ENCODE measurements around the gene CSF2RB.

The CSF2RB gene

GRCh38 chr22:36910461-36910860 lies 3.0 kb upstream of the CSF2RB start:
- no peak for DNase-seq (ENCODE audit: low spot score)
- no peak for TF ChIP-seq CTCF (IDR thresholded peaks at IDR 0.05)
- Histone ChIP-seq H3K4me3 (no peak overlapping the region), H3K27ac (no peak overlapping the region)

GRCh38 chr22:36911887-36912661 lies 1.4 kb upstream of the CSF2RB start:
- DNase-seq (ENCODE audit: low spot score) = no peak
- TF ChIP-seq CTCF (IDR thresholded peaks at IDR 0.05) = no peak
- H3K4me3 ChIP-seq = no peak overlapping the region
- H3K27ac ChIP-seq = peak overlapping the region in 1 of 2 donors; percentile 82

- H3K27ac ChIP-seq = peak overlapping the region in 1 of 2 donors; percentile 82
- H3K4me3 ChIP-seq = no peak overlapping the region
- TF ChIP-seq CTCF (IDR thresholded peaks at IDR 0.05) = no peak
- DNase-seq (ENCODE audit: low spot score) = no peak
These were observed 568 bp upstream of the CSF2RB start for GRCh38 chr22:36912694-36913426.

DNA sequence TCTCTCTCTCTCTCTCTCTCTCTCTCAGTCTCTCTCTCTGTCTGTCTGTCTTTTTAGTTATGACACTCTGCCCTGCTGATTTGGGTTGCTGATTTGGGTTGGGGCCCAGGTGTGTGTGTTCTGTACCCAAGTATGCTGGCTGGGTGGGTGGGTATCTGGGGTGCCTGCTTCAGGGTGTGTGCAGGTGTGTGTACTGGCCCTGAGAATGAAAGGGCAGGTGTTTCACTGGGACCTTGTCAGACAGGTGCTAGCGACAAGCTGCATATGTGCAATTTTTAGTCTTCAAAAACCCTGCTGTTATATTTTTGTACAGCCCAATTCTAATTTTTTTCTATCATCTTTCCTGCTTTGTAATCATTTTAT lies 943 bp downstream of the CSF2RB start:
- Histone ChIP-seq H3K4me3 (peak overlapping the region; percentile 45), H3K27ac (peak overlapping the region in 1 of 2 donors; percentile 82)
- no peak for TF ChIP-seq CTCF (IDR thresholded peaks at IDR 0.05)
- DNase-seq (ENCODE audit: low spot score) = no peak

- DNase-seq (ENCODE audit: low spot score) = no peak
- Histone ChIP-seq H3K4me3 (no peak overlapping the region), H3K27ac (no peak overlapping the region)
- no peak for TF ChIP-seq CTCF (IDR thresholded peaks at IDR 0.05)
These were observed 2.6 kb downstream of the CSF2RB start for GRCh38 chr22:36916034-36916433.

GRCh38 chr22:36918586-36919284 lies 5.3 kb downstream of the CSF2RB start:
- no peak for DNase-seq (ENCODE audit: low spot score)

More at GRCh38 chr22:36918586-36919284, 5.3 kb downstream of the CSF2RB start:
- Histone ChIP-seq H3K4me3 (no peak overlapping the region), H3K27ac (no peak overlapping the region)
- no peak for TF ChIP-seq CTCF (IDR thresholded peaks at IDR 0.05)
